Kidney (tissue), 14 donors: ENCODE measurements around the gene KXD1. TPM values are rescaled to one million over a fixed set of nuclear protein-coding genes. Genes with fewer than 3 reads are reported as not detected.
A peak's percentile ranks its signal among the peaks of the same experiment; 100 is the strongest.

ENCODE experiments used
- DNase-seq, 5 donors: peaks; one replicate each; pipeline ENCODE4 v3.0.0-alpha.2; 2013 to 2020
- FAIRE-seq: peaks from 2 replicates; lab custom pipeline; 2012; peaks lifted over from hg19 to GRCh38; lab: Jason Lieb, UNC
- H3K27ac ChIP-seq, 2 donors: one replicate each; pipeline ENCODE4 v1.7.0; 2013; ENCODE audit warnings: low read depth in 2 of 2, low read length in 2 of 2, inconsistent platforms in 1 of 2
- H3K27me3 ChIP-seq: one replicate; pipeline ENCODE4 v1.7.1; 2013; ENCODE audit warnings: low read length, inconsistent platforms; ENCODE audit not compliant: control insufficient read depth, insufficient read depth
- H3K36me3 ChIP-seq, 3 donors: one replicate each; pipeline versions ENCODE4 v1.7.0 to v1.7.1; 2013; ENCODE audit warnings: low read length in 3 of 3, control low read depth in 1 of 3, inconsistent platforms in 1 of 3; ENCODE audit not compliant: insufficient read depth in 3 of 3, control insufficient read depth in 2 of 3
- H3K4me1 ChIP-seq, 3 donors: one replicate each; pipeline versions ENCODE4 v1.7.0 to v1.7.1; 2013; ENCODE audit warnings: low read length in 3 of 3, inconsistent platforms in 1 of 3, low read depth in 1 of 3; ENCODE audit not compliant: control insufficient read depth in 2 of 3, insufficient read depth in 2 of 3
- H3K4me3 ChIP-seq, 3 donors: one replicate each; pipeline versions ENCODE4 v1.7.0 to v1.8.1; 2013; ENCODE audit warnings: low read length in 3 of 3, control low read depth in 1 of 3, inconsistent platforms in 1 of 3
- H3K9ac ChIP-seq, 3 donors: one replicate each; pipeline versions ENCODE4 v1.7.0 to v1.7.1; 2013; ENCODE audit warnings: low read length in 3 of 3, control low read depth in 1 of 3, inconsistent platforms in 1 of 3
- H3K9me3 ChIP-seq, 3 donors: one replicate each; pipeline versions ENCODE4 v1.7.0 to v1.7.1; 2013; ENCODE audit warnings: low read length in 3 of 3, control low read depth in 1 of 3, inconsistent platforms in 1 of 3; ENCODE audit not compliant: control insufficient read depth in 2 of 3, insufficient read depth in 1 of 3
- CTCF ChIP-seq: IDR thresholded peaks from 3 replicates; pipeline ENCODE4 v1.5.1; 2012; ENCODE audit warnings: mild to moderate bottlenecking, moderate library complexity, borderline replicate concordance; ENCODE audit not compliant: insufficient read depth; ENCODE audit errors: extremely low read depth
- intact Hi-C: fragments of 100-400 bp; cut with DNase I; formaldehyde crosslinking; loops from one replicate; pipeline ENCODE4 v1.11.1; 2022
- polyA plus RNA-seq: library from polyadenylated mRNA; stranded (reverse); fragments of 350-450 nt; fragmentation: Illumina TruSeq; extraction: RNeasy Lipid Tissue Mini Kit (QIAGEN cat#74804); gene quantifications from one replicate; pipeline ENCODE4 v1.2.3, GENCODE V29; 2014; ENCODE audit warnings: low read depth, low replicate concordance; ENCODE audit not compliant: insufficient read depth
- total RNA-seq: library from RNA; stranded (reverse); fragmentation: NEBNext Ultra II Directional; extraction: Animal tissue kit (Norgen Biotek cat#: 25700); gene quantifications from one replicate; pipeline ENCODE4 v1.2.1, GENCODE V29; 2021
- donor health status: control.
- donor health status: control.
- donor health status: control.
- donor health status: control.
- donor health status: control.
- donor health status: DM: yes; HTN: yes; CAD: no.
- donor health status: Normal renal cell carcinoma (clear cell type).

Gene KXD1
- total and polyA plus RNA-seq, 2 donors from 2014 or later: 56.3 to 69.9 TPM

GRCh38 chr19:18541992-18542940 lies 15.4 kb upstream of the KXD1 start:
- DNase-seq (peak in 1 of 5 donors; percentile 25), FAIRE-seq (no peak)
- no peaks in the 10 kb centered on the region for H3K9me3 ChIP-seq
- H3K27ac ChIP-seq: peak overlapping the region; percentile 51 to 72
- TF ChIP-seq CTCF: no peak
- peaks cover 0 to 7% (median 4%) of the 10 kb centered on the region in 3 donors for H3K4me1 ChIP-seq
- H3K9ac ChIP-seq: peak overlapping the region; percentile 3 to 86 (median 83)
- peak overlapping the region; percentile 42 to 74 (median 65) for H3K4me3 ChIP-seq
- intact Hi-C loops: no loop called here
- H3K27me3 ChIP-seq: no peaks in the 10 kb centered on the region
- H3K36me3 ChIP-seq: peaks cover 0 to 16% (median 9%) of the 10 kb centered on the region in 3 donors

- DNase-seq: peak; percentile 93 to 98 (median 96)
- H3K9me3 ChIP-seq: no peaks in the 10 kb centered on the region
- no peaks in the 10 kb centered on the region for H3K27me3 ChIP-seq
- H3K27ac ChIP-seq: peak within 1 kb of the TSS; percentile 51 to 72
- intact Hi-C loops: no loop called here
- TF ChIP-seq CTCF: no peak
- H3K4me3 ChIP-seq: peak within 1 kb of the TSS; percentile 42 to 74 (median 69)
- no peak for FAIRE-seq
- H3K4me1 ChIP-seq: peaks cover 0 to 7% (median 4%) of the 10 kb centered on the region in 3 donors
- H3K9ac ChIP-seq: peak within 1 kb of the TSS; percentile 3 to 86 (median 83)
- H3K36me3 ChIP-seq: peaks cover 0 to 11% (median 9%) of the 10 kb centered on the region in 3 donors
These were observed 14.5 kb upstream of the KXD1 start, which contains the start of gene FKBP8 for GRCh38 chr19:18542941-18543813. Gene FKBP8 (minus strand): TSS chr19:18543573. CDS start chr19:18541970, 1,603 bp downstream.

GRCh38 chr19:18543814-18544475 lies 13.7 kb upstream of the KXD1 start:
- Histone ChIP-seq H3K27me3 (no peaks in the 10 kb centered on the region), H3K4me1 (peaks cover 0 to 7% (median 4%) of the 10 kb centered on the region in 3 donors), H3K9ac (peak overlapping the region in 2 of 3 donors; percentile 48 to 71), H3K9me3 (no peaks in the 10 kb centered on the region), H3K27ac (no peak overlapping the region), H3K36me3 (peaks cover 0 to 9% (median 9%) of the 10 kb centered on the region in 3 donors), H3K4me3 (peak overlapping the region in 2 of 3 donors; percentile 55 to 69)
- no peak for TF ChIP-seq CTCF
- intact Hi-C loops: no loop called here
- peak in 2 of 5 donors; percentile 56 to 75 for DNase-seq
- FAIRE-seq: no peak
